ENCODE measurements around the gene PIP4K2A.

- TF ChIP-seq CTCF (IDR thresholded peaks at IDR 0.05; ENCODE audit: insufficient read depth, low read length, poor library complexity, severe bottlenecking) (no peak), EZH2phosphoT487 (conservative IDR thresholded peaks at IDR 0.05; ENCODE audit: low read length) (no peak)
Observed at GRCh38 chr10:22545643-22546042, 168.7 kb downstream of the PIP4K2A start.
